ENCODE data around the gene SCNN1A.
"Not testable (repeated sequence)": the region's sequence is repeated elsewhere in the genome, so short reads cannot be mapped to it uniquely, and the experiment has no call there.

SCNN1A gene

DNA sequence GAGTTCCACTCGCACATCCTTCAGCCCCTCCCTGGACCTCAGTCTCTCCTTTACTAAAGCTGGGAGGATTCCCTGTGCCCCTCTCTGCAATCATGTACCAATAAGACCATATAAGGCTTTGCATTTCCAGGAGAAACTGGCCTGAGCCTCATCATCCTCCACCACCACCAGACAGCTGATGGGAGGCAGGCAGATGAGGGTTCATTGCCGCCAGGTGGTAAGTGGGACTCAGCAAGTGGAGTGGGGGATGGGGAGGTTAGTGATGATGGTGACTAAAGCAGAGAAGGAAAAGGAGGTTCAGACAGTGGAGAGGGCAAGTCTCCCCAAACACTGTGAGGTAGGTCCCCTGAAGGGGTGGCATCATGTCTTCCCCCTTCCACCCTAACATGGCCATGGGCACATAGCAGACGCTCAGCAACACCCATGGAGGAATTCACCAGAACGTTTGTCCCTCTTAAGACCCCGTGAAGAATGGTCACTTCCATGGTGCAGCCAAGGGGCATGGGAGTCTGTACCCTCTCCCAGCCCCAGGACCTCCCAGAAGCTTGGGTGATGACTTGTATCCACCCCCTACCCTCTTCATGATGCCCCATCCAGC is 29.0 kb downstream of the SCNN1A start:
- DNase-seq: no peak

DNA sequence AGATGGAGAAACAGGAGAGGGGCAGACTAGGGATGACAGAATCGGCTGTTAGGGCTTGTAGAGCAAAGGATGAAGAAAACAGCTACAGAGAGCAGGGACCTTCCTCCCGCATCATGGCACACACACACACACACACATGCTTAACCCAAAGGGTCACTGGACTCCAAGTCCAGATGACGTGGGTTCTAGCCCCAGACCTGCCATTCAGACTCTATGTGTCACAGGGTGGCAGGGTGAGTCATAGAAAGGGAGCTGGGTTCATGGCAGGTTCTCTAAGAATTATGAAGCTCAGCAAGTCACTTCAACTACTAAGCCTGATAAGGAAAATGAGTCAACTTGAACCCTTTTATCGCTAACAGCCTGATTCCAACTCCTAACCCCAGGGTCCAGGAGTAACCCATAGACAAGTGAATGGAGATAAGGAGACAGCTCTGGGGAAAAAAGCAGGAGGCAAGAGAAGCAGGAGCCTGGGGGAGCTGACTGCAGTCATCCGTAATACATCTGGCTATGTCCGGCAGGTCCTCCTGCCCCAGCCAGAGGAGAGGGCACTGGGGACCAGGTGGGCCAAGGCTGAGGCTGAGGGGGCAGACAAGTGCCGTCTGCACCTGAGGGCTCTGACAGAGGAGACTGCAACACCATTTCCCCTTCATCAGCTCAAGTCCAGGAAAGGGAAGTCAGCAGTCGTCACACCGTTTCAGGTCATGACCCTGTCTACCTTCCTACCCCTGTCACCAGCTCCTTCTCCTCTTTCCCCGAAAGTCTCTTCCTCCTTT is 29.9 kb downstream of the SCNN1A start:
- no peak for DNase-seq

- DNase-seq: not testable (repeated sequence)
Observed at GRCh38 chr12:6344101-6344660, 31.2 kb downstream of the SCNN1A start.

GRCh38 chr12:6343518-6343917 is 31.8 kb downstream of the SCNN1A start:
- no peak for DNase-seq

- no peak for DNase-seq
Observed at GRCh38 chr12:6342140-6342889, 33.0 kb downstream of the SCNN1A start.

DNA sequence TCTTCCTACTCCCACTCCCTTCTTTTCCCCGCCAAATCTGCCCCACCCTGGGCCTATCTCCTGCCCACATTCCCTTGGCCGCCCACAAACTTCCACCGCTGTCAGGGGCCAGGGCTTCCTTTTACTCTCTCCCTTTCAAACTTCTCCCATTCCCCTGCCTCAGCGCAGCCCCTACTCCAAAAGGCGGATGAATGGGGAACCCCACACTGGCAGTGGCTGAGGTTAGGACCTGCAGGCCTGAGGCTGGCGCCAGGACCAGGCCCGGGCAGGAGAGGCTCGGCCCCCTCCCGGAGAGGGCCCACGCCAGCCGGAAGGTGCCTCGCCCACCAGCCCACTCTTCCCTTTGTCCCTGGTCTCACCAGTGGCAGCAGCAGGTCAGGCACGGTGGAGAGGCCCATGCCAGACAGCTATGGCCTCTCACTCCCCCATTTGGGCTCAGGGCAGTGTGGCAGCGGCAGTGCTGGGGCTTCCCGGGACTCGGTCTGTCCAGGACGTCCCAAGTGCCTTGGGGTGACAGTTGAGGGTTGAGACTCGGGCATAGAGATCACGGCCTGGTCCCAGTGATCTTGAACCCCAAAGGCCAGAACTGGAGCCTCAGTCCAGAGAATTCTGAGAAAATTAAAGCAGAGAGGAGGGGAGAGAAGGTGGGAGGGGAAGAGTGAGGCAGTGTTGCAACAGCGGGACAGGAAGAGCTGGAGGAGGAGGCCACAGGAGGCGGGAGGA is 33.8 kb downstream of the SCNN1A start, which contains the start of gene TNFRSF1A:
Gene TNFRSF1A (minus strand): TSS at position 660 of the 723 bp plus-strand sequence. CDS start 262 bp downstream, at position 398.
- DNase-seq: peak; percentile 87 to 89

- DNase-seq: no peak
Observed at GRCh38 chr12:6340745-6341416, 34.5 kb downstream of the SCNN1A start.

- no peak for DNase-seq
Observed at GRCh38 chr12:6340032-6340638, 35.2 kb downstream of the SCNN1A start.

- DNase-seq: no peak
Observed at GRCh38 chr12:6338955-6339354, 36.4 kb downstream of the SCNN1A start.

DNA sequence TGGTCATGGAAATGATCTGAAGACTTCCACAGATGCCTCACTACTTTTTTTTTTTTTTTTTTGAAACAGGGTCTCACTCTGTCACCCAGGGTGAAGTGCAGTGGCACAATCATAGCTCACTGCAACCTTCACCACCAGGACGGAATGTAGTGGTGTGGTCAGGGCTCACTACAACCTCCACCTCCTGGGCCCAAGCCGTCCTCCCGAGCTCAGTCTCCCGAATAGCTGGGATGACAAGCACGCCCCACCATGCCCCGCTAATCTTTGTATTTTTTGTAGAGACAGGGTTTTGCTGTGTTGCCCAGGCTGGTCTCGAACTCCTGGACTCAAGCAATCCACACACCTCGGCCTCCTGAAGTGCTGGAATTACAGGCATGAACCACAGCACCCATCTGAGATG is 36.8 kb downstream of the SCNN1A start:
- DNase-seq: not testable (repeated sequence)

GRCh38 chr12:6337958-6338433 is 37.4 kb downstream of the SCNN1A start:
- no peak for DNase-seq

- DNase-seq: peak; percentile 89 to 92
Observed at GRCh38 chr12:6336889-6337853, 38.2 kb downstream of the SCNN1A start.

GRCh38 chr12:6336079-6336888 is 39.1 kb downstream of the SCNN1A start:
- peak; percentile 83 to 91 for DNase-seq

- peak in 1 of 2 experiments; percentile 35 for DNase-seq
Observed at GRCh38 chr12:6335451-6336078, 39.8 kb downstream of the SCNN1A start.

DNA sequence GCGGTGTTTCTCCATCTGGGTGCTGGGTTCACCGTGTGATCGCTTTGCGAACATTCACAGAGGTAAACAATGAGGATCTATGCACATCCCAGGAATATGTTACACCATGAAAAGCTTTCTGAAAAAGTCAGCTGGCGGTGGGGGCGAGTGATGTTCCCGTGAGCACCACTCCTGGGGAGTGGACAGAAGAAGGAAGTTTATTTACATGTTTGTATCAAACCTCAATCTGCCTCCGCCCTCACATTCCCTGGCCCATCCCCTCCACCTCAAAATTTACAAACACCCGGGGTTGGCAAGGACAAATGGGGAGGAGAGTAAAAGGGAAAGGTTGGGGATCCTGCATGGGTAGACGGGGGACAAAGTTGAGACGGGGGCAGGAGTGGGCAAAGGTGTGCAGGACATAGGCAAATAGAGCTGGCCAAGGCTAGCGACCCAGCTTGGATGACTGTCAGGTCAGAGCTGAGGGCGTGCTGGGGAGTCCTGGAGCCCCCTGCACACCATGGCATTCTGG is 40.4 kb downstream of the SCNN1A start:
- no peak for DNase-seq

- no peak for DNase-seq
Observed at GRCh38 chr12:6334359-6334758, 41.0 kb downstream of the SCNN1A start.

GRCh38 chr12:6333566-6333965 is 41.8 kb downstream of the SCNN1A start:
- DNase-seq: no peak

- DNase-seq: no peak
Observed at GRCh38 chr12:6333029-6333428, 42.3 kb downstream of the SCNN1A start.

DNA sequence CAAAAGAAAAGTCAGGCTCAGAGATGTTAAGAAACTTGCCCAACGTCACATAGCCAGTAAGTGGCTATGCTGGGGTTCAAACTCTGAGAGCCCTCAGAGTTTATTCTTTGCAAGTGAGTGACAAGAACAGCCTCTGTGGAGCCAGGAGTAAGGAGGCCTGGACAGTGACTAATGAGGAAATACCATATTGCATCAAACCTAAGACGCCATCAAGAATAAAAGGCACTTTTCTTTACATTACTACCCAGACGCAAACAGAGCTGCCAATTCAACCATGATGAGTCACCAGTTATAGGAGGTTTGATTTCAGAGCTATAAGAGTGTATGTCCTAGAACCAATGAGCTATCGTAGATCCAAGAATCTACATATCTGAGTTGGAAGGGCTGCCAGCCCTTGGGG is 42.9 kb downstream of the SCNN1A start:
- no peak for DNase-seq
